SK-N-SH treated with all-trans-retinoic acid at 6 μM for 48 hours (cell line): Measurements from ENCODE around the gene WIZ.

Experiments
- ATAC-seq: fragments of 200-7000 bp; cut with Tn5 transposase; 3 replicates; pipeline ENCODE4 v1.9.1; 2020; ENCODE audit warnings: mild to moderate bottlenecking, moderate library complexity
- ARNTL ChIP-seq: fragments of 450-650 bp; formaldehyde crosslinking; IDR thresholded peaks from 2 replicates; pipeline ENCODE4 v1.5.0; 2020; ENCODE audit warnings: low read depth, mild to moderate bottlenecking, moderate library complexity, borderline replicate concordance
- BACH2 ChIP-seq: fragments of 250-450 bp; sonication (Bioruptor Pico); IDR thresholded peaks from 2 replicates; pipeline ENCODE4 v1.9.0; 2021; ENCODE audit warnings: mild to moderate bottlenecking, borderline replicate concordance
- CREB5 ChIP-seq: fragments of 250-450 bp; sonication (Bioruptor Pico); IDR thresholded peaks from 2 replicates; pipeline ENCODE4 v1.5.1; 2020; ENCODE audit warnings: low read depth, mild to moderate bottlenecking, moderate library complexity
- CSDC2 ChIP-seq: fragments of 250-450 bp; sonication (Bioruptor Pico); IDR thresholded peaks from 2 replicates; pipeline ENCODE4 v1.5.0; 2020; ENCODE audit warnings: mild to moderate bottlenecking, moderate library complexity
- CSRNP3 ChIP-seq: fragments of 250-450 bp; sonication (Bioruptor Pico); IDR thresholded peaks from 2 replicates; pipeline ENCODE4 v1.5.1; 2021; ENCODE audit warnings: mild to moderate bottlenecking, moderate library complexity
- ESRRG ChIP-seq: fragments of 250-450 bp; sonication (Bioruptor Pico); IDR thresholded peaks from 2 replicates; pipeline ENCODE4 v1.6.1; 2021; ENCODE audit warnings: mild to moderate bottlenecking
- OSR1 ChIP-seq: fragments of 250-450 bp; sonication (Bioruptor Pico); IDR thresholded peaks from 2 replicates; pipeline ENCODE4 v1.8.0; 2022; ENCODE audit warnings: moderate library complexity, mild to moderate bottlenecking, inconsistent platforms
- PATZ1 ChIP-seq: fragments of 250-450 bp; sonication (Bioruptor Pico); IDR thresholded peaks from 2 replicates; pipeline ENCODE4 v1.8.0; 2020; ENCODE audit warnings: mild to moderate bottlenecking, moderate library complexity, borderline replicate concordance
- POU6F1 ChIP-seq: fragments of 250-450 bp; sonication (Bioruptor Pico); IDR thresholded peaks from 2 replicates; pipeline ENCODE4 v1.8.0; 2021; ENCODE audit warnings: low read depth, mild to moderate bottlenecking, moderate library complexity, borderline replicate concordance
- PPARA ChIP-seq: fragments of 250-450 bp; sonication (Bioruptor Pico); IDR thresholded peaks from 2 replicates; pipeline ENCODE4 v1.5.0; 2020; ENCODE audit warnings: mild to moderate bottlenecking, borderline replicate concordance
- TCF4 ChIP-seq: fragments of 250-450 bp; sonication (Bioruptor Pico); IDR thresholded peaks from 2 replicates; pipeline ENCODE4 v1.8.0; 2021; ENCODE audit warnings: mild to moderate bottlenecking, moderate library complexity, borderline replicate concordance
- TOX ChIP-seq: fragments of 250-450 bp; sonication (Bioruptor Pico); IDR thresholded peaks from 2 replicates; pipeline ENCODE4 v1.8.0; 2021; ENCODE audit warnings: mild to moderate bottlenecking, moderate library complexity, borderline replicate concordance
- TSHZ2 ChIP-seq: fragments of 250-450 bp; sonication (Bioruptor Pico); IDR thresholded peaks from 2 replicates; pipeline ENCODE4 v1.5.0; 2020; ENCODE audit warnings: mild to moderate bottlenecking, moderate library complexity
- ZC3H10 ChIP-seq: fragments of 250-450 bp; sonication (Bioruptor Pico); IDR thresholded peaks from 2 replicates; pipeline ENCODE4 v1.5.1; 2021; ENCODE audit warnings: mild to moderate bottlenecking, moderate library complexity
- ZNF565 ChIP-seq: fragments of 450-650 bp; formaldehyde crosslinking; conservative IDR thresholded peaks from 2 replicates; pipeline ENCODE4 v1.5.0; 2020; ENCODE audit warnings: low read depth, mild to moderate bottlenecking, moderate library complexity
- ZNF70 ChIP-seq: fragments of 450-650 bp; formaldehyde crosslinking; IDR thresholded peaks from 2 replicates; pipeline ENCODE4 v1.5.0; 2020; ENCODE audit warnings: mild to moderate bottlenecking, moderate library complexity
- ZNF8 ChIP-seq: fragments of 450-650 bp; formaldehyde crosslinking; IDR thresholded peaks from 2 replicates; pipeline ENCODE4 v1.5.0; 2020; ENCODE audit warnings: mild to moderate bottlenecking, moderate library complexity

WIZ gene

GRCh38 chr19:15437355-15438123, 12.2 kb downstream of the WIZ start:
- ATAC-seq: no peak

GRCh38 chr19:15436826-15437110, 13.0 kb downstream of the WIZ start:
- TF ChIP-seq TOX (no peak), TSHZ2 (no peak), ZNF70 (CRISPR knock-in tag) (no peak), CSDC2 (CRISPR knock-in tag) (no peak), ZC3H10 (CRISPR knock-in tag) (no peak), CSRNP3 (CRISPR knock-in tag) (no peak), ARNTL (CRISPR knock-in tag) (no peak), ZNF8 (no peak), ZNF565 (CRISPR knock-in tag) (no peak), OSR1 (CRISPR knock-in tag) (no peak), TCF4 (no peak)
- TF ChIP-seq, all 23 proteins: peak for 0
- no peak for ATAC-seq

More at GRCh38 chr19:15437355-15438123, 12.2 kb downstream of the WIZ start:
- no peak for TF ChIP-seq ZNF70 (CRISPR knock-in tag)
- TF ChIP-seq TOX: no peak
- TF ChIP-seq TSHZ2: no peak
- TF ChIP-seq CSRNP3 (CRISPR knock-in tag): no peak
- TF ChIP-seq, all 23 proteins: peak for 0

GRCh38 chr19:15436012-15436825, 13.5 kb downstream of the WIZ start:
- no peak for ATAC-seq
- no peak for TF ChIP-seq CSDC2 (CRISPR knock-in tag)
- TF ChIP-seq BACH2 (CRISPR knock-in tag): no peak
- no peak for TF ChIP-seq POU6F1 (CRISPR knock-in tag)
- TF ChIP-seq ARNTL (CRISPR knock-in tag): no peak
- no peak for TF ChIP-seq ESRRG
- TF ChIP-seq ZNF70 (CRISPR knock-in tag): no peak
- TF ChIP-seq PATZ1 (CRISPR knock-in tag): no peak
- TF ChIP-seq ZNF565 (CRISPR knock-in tag): no peak
- TF ChIP-seq PPARA (CRISPR knock-in tag): no peak
- no peak for TF ChIP-seq CREB5 (CRISPR knock-in tag)
- TF ChIP-seq OSR1 (CRISPR knock-in tag): no peak
- no peak for TF ChIP-seq TOX
